Gastroesophageal sphincter (tissue), 4 donors: ENCODE measurements around the gene SENP2. TPM values are rescaled to one million over a fixed set of nuclear protein-coding genes. Genes with fewer than 3 reads are reported as not detected.
A peak's percentile ranks its signal among the peaks of the same experiment; 100 is the strongest.
"Not testable (repeated sequence)": the region's sequence is repeated elsewhere in the genome, so short reads cannot be mapped to it uniquely, and the experiment has no call there.

Experiments used
- ATAC-seq: fragments of 150-250 bp; one replicate; pipeline ENCODE4 v1.9.1; 2016; ENCODE audit warnings: mild to moderate bottlenecking, moderate library complexity
- H3K27ac ChIP-seq, 4 donors: fragments of 200-600 bp; sonication (generic) in 3 of 4; 1 replicate in 3 of 4; 2 replicates in 1 of 4; pipeline ENCODE4 v1.5.1; 2016 to 2019
- H3K27me3 ChIP-seq: fragments of 200-600 bp; sonication (generic); one replicate; pipeline ENCODE4 v1.5.1; 2019
- H3K36me3 ChIP-seq, 2 donors: fragments of 200-600 bp; sonication (generic); one replicate each; pipeline ENCODE4 v1.5.1; 2019; ENCODE audit warnings: control low read depth in 1 of 2
- H3K4me1 ChIP-seq, 3 donors: fragments of 200-600 bp; sonication (generic); 1 replicate in 2 of 3; 2 replicates in 1 of 3; pipeline ENCODE4 v1.5.1; 2016 to 2019; ENCODE audit warnings: control low read depth in 2 of 3
- H3K4me3 ChIP-seq, 2 donors: fragments of 200-600 bp; sonication (generic); one replicate each; pipeline ENCODE4 v1.5.1; 2019; ENCODE audit warnings: mild to moderate bottlenecking in 1 of 2, moderate library complexity in 1 of 2
- H3K9me3 ChIP-seq, 3 donors: fragments of 200-600 bp; sonication (generic); one replicate each; pipeline ENCODE4 v1.5.1; 2017 to 2019; ENCODE audit warnings: control low read depth in 2 of 3
- CTCF ChIP-seq, 4 experiments: fragments of 200-600 bp in 2 of 4; fragments of 450-650 bp in 2 of 4; sonication (generic) in 1 of 4; IDR thresholded peaks; one replicate each; pipeline ENCODE4 v1.5.1; 2017 to 2019; ENCODE audit warnings: antibody characterized with exemption in 4 of 4, mild to moderate bottlenecking in 2 of 4, moderate library complexity in 2 of 4
- EP300 ChIP-seq: sonication (generic); formaldehyde crosslinking; IDR thresholded peaks from one replicate; pipeline ENCODE4 v1.6.1; 2017; ENCODE audit warnings: antibody characterized with exemption, mild to moderate bottlenecking
- POLR2A ChIP-seq, 2 donors: fragments of 450-650 bp; IDR thresholded peaks; one replicate each; pipeline ENCODE4 v1.6.1; 2017; ENCODE audit warnings: antibody characterized with exemption in 2 of 2, mild to moderate bottlenecking in 2 of 2, moderate library complexity in 1 of 2
- POLR2AphosphoS5 ChIP-seq: sonication (generic); formaldehyde crosslinking; IDR thresholded peaks from one replicate; pipeline ENCODE4 v1.6.1; 2017; ENCODE audit warnings: antibody characterized with exemption
- WGBS, 2 donors: methylation state at CpG; one replicate each; pipeline ENCODE4 v1.1.5; 2018; ENCODE audit warnings: low coverage in 1 of 2; 5-methylcytosine and 5-hydroxymethylcytosine counted together
- total RNA-seq, 4 donors: library from RNA; depleted of rRNA; stranded (reverse); fragments of >200 nt; gene quantifications; one replicate each; pipeline ENCODE4 v1.1.0, GENCODE V29; 2016

The SENP2 gene
- total RNA-seq, 4 donors from 2014 or later = 25.8 to 51.2 (median 40.2) TPM

- 20% methylated on average over 4 of the region's 8 CpGs; no CpG with 5 or more reads in 1 of the 2 donors for WGBS, 2 donors
- ATAC-seq = peak; percentile 89
These were observed 72.4 kb downstream of the SENP2 start for GRCh38 chr3:185658504-185658912.

GRCh38 chr3:185658943-185659342, 72.8 kb downstream of the SENP2 start:
- WGBS, 2 donors = 63 to 67% methylated on average over 1 of the region's 1 CpG
- H3K9me3 ChIP-seq = no peaks in the 10 kb centered on the region
- peak; percentile 56 for ATAC-seq
- H3K27ac ChIP-seq = peak overlapping the region; percentile 43 to 91 (median 83)
- H3K27me3 ChIP-seq = no peaks in the 10 kb centered on the region
- no peak overlapping the region for H3K4me3 ChIP-seq
- H3K36me3 ChIP-seq = no peaks in the 10 kb centered on the region
- H3K4me1 ChIP-seq = peaks cover 4 to 60% (median 38%) of the 10 kb centered on the region in 3 donors
- TF ChIP-seq EP300 (no peak), CTCF (IDR thresholded peaks at IDR 0.05) (no peak), POLR2AphosphoS5 (no peak), POLR2A (IDR thresholded peaks at IDR 0.05) (no peak)

More at GRCh38 chr3:185658504-185658912, 72.4 kb downstream of the SENP2 start:
- Histone ChIP-seq H3K27ac (peak overlapping the region in 3 of 4 donors; percentile 81 to 91 (median 85)), H3K4me3 (no peak overlapping the region), H3K27me3 (no peaks in the 10 kb centered on the region), H3K36me3 (no peaks in the 10 kb centered on the region), H3K9me3 (no peaks in the 10 kb centered on the region), H3K4me1 (peaks cover 4 to 60% (median 38%) of the 10 kb centered on the region in 3 donors)
- TF ChIP-seq CTCF (IDR thresholded peaks at IDR 0.05) (no peak), POLR2AphosphoS5 (peak; percentile 98)

- ATAC-seq = no peak
These were observed 74.1 kb downstream of the SENP2 start for GRCh38 chr3:185659942-185660921.

GRCh38 chr3:185661296-185661695, 75.2 kb downstream of the SENP2 start:
- H3K27me3 ChIP-seq, ATAC-seq, H3K4me3 ChIP-seq, H3K9me3 ChIP-seq, H3K27ac ChIP-seq, H3K36me3 ChIP-seq: not testable (repeated sequence)
- peaks cover 4 to 46% (median 30%) of the 10 kb centered on the region in 3 donors for H3K4me1 ChIP-seq
- 78 to 83% methylated on average over 2 to 3 of the region's 10 CpGs for WGBS, 2 donors

More at GRCh38 chr3:185659942-185660921, 74.1 kb downstream of the SENP2 start:
- Histone ChIP-seq H3K27me3 (no peaks in the 10 kb centered on the region), H3K27ac (peak overlapping the region in 3 of 4 donors; percentile 81 to 91 (median 85)), H3K4me3 (no peak overlapping the region), H3K4me1 (peaks cover 4 to 57% (median 38%) of the 10 kb centered on the region in 3 donors), H3K9me3 (no peaks in the 10 kb centered on the region), H3K36me3 (no peaks in the 10 kb centered on the region)
- 32 to 49% methylated on average over 3 to 13 of the region's 18 CpGs for WGBS, 2 donors
- TF ChIP-seq POLR2A (IDR thresholded peaks at IDR 0.05) (no peak), CTCF (IDR thresholded peaks at IDR 0.05) (peak; percentile 82 to 97 (median 87)), POLR2AphosphoS5 (no peak), EP300 (no peak)

- H3K4me3 ChIP-seq = no peak overlapping the region
- 40 to 84% methylated on average over 1 to 4 of the region's 4 CpGs for WGBS, 2 donors
- no peak overlapping the region for H3K27ac ChIP-seq
- H3K9me3 ChIP-seq = no peaks in the 10 kb centered on the region
- H3K36me3 ChIP-seq = no peaks in the 10 kb centered on the region
- no peaks in the 10 kb centered on the region for H3K27me3 ChIP-seq
- no peak for TF ChIP-seq POLR2AphosphoS5
- no peak for TF ChIP-seq EP300
- no peak for TF ChIP-seq CTCF (IDR thresholded peaks at IDR 0.05)
- TF ChIP-seq POLR2A (IDR thresholded peaks at IDR 0.05) = no peak
- no peak for ATAC-seq
- H3K4me1 ChIP-seq = peaks cover 4 to 42% (median 27%) of the 10 kb centered on the region in 3 donors
These were observed 75.7 kb downstream of the SENP2 start for GRCh38 chr3:185661772-185662171.
